ENCODE results near the gene SOX6.
"Not testable (repeated sequence)": the region's sequence is repeated elsewhere in the genome, so short reads cannot be mapped to it uniquely, and the experiment has no call there.

SOX6 gene

GRCh38 chr11:15933886-15934625 lies 422.3 kb downstream of the SOX6 start:
- no peak overlapping the region for H3K4me3 ChIP-seq (ENCODE audit: low read depth, low read length)
- DNase-seq (ENCODE audit: low read depth), result no peak

- DNase-seq (ENCODE audit: low read depth), result no peak
- no peak overlapping the region for H3K4me3 ChIP-seq (ENCODE audit: low read depth, low read length)
Observed at GRCh38 chr11:15932417-15932816, 423.9 kb downstream of the SOX6 start.

- H3K4me3 ChIP-seq (ENCODE audit: low read depth, low read length), result no peak overlapping the region
- DNase-seq (ENCODE audit: low read depth), result no peak
Observed at GRCh38 chr11:15931497-15931896, 424.8 kb downstream of the SOX6 start.

- H3K4me3 ChIP-seq (ENCODE audit: low read depth, low read length), result no peak overlapping the region
- DNase-seq (ENCODE audit: low read depth), result no peak
Observed at GRCh38 chr11:15930442-15931025, 425.8 kb downstream of the SOX6 start.

- DNase-seq (ENCODE audit: low read depth), result no peak
- H3K4me3 ChIP-seq (ENCODE audit: low read depth, low read length), result no peak overlapping the region
Observed at GRCh38 chr11:15929371-15929901, 426.9 kb downstream of the SOX6 start.

GRCh38 chr11:15927864-15928217 lies 428.5 kb downstream of the SOX6 start:
- no peak for DNase-seq (ENCODE audit: low read depth)
- H3K4me3 ChIP-seq (ENCODE audit: low read depth, low read length), result no peak overlapping the region

- no peak overlapping the region for H3K4me3 ChIP-seq (ENCODE audit: low read depth, low read length)
- no peak for DNase-seq (ENCODE audit: low read depth)
Observed at GRCh38 chr11:15927196-15927863, 429.0 kb downstream of the SOX6 start.

- no peak overlapping the region for H3K4me3 ChIP-seq (ENCODE audit: low read depth, low read length)
- no peak for DNase-seq (ENCODE audit: low read depth)
Observed at GRCh38 chr11:15926071-15926470, 430.3 kb downstream of the SOX6 start.

GRCh38 chr11:15923183-15923582 lies 433.2 kb downstream of the SOX6 start:
- DNase-seq (ENCODE audit: low read depth), result no peak
- H3K4me3 ChIP-seq (ENCODE audit: low read depth, low read length), result no peak overlapping the region

GRCh38 chr11:15922745-15923144 lies 433.6 kb downstream of the SOX6 start:
- not testable (repeated sequence) for DNase-seq (ENCODE audit: low read depth)

GRCh38 chr11:15920856-15921629 lies 435.3 kb downstream of the SOX6 start:
- no peak for DNase-seq (ENCODE audit: low read depth)
- no peak overlapping the region for H3K4me3 ChIP-seq (ENCODE audit: low read depth, low read length)

More at GRCh38 chr11:15922745-15923144, 433.6 kb downstream of the SOX6 start:
- not testable (repeated sequence) for H3K4me3 ChIP-seq (ENCODE audit: low read depth, low read length)

- DNase-seq (ENCODE audit: low read depth), result no peak
- no peak overlapping the region for H3K4me3 ChIP-seq (ENCODE audit: low read depth, low read length)
Observed at GRCh38 chr11:15918674-15919073, 437.7 kb downstream of the SOX6 start.

GRCh38 chr11:15918212-15918611 lies 438.1 kb downstream of the SOX6 start:
- no peak for DNase-seq (ENCODE audit: low read depth)
- H3K4me3 ChIP-seq (ENCODE audit: low read depth, low read length), result no peak overlapping the region
